HG03342 (cell line): ENCODE results near the gene TXNRD1.
"Not testable (repeated sequence)": the region's sequence is repeated elsewhere in the genome, so short reads cannot be mapped to it uniquely, and the experiment has no call there.

ENCODE experiments used
- ATAC-seq: cut with Tn5 transposase; IDR thresholded peaks from one replicate; pipeline ENCODE4 v1.9.1; 2021; ENCODE audit warnings: mild to moderate bottlenecking, moderate library complexity; ENCODE audit not compliant: unreplicated experiment

TXNRD1 gene

GRCh38 chr12:104190641-104191176 lies 24.9 kb upstream of the TXNRD1 start:
- ATAC-seq = no peak

- ATAC-seq = no peak
Observed at GRCh38 chr12:104197264-104197663, 18.3 kb upstream of the TXNRD1 start.

- no peak for ATAC-seq
Observed at GRCh38 chr12:104199964-104200363, 15.6 kb upstream of the TXNRD1 start.

DNA sequence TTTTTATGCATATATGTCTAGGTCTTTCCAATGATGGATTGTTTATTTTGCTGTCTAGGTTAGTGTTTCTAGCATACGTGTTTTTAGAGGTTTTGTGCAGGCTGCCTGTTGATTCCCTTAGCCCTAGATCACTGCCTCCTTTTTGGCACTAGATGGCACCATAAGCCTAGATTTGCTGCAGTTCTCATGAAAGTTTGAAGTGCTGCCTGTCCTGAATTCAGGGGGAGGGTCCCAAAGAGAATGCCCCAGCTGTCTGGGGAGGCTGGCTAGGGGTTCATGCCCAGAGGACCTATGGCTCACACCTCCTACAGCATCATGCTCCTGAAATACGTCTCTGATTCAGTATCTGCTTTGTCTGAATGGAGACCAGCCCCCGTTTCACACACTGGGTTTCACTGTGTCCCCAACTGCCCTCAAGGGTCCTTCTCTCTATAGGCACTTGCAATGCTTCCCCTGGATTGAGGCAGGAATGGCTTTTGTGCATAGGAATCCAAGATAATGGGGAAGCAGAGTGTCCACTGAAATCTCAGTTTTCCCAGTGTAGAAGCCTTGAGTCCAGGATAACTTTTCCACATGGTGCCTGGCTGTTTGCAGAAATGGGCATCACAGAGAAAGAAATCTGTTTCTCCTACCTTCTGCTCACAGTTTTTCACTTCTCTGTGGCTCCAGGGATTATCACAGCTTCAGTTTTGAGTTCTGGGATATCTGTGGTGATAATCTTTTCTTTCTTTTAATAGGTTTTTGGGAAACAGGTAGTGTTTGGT lies 14.2 kb upstream of the TXNRD1 start:
- ATAC-seq = no peak

GRCh38 chr12:104204690-104205480 lies 10.7 kb upstream of the TXNRD1 start:
- ATAC-seq = no peak

GRCh38 chr12:104207416-104208205 lies 8.0 kb upstream of the TXNRD1 start:
- ATAC-seq = no peak

GRCh38 chr12:104212516-104212915 lies 3.1 kb upstream of the TXNRD1 start:
- ATAC-seq = no peak

DNA sequence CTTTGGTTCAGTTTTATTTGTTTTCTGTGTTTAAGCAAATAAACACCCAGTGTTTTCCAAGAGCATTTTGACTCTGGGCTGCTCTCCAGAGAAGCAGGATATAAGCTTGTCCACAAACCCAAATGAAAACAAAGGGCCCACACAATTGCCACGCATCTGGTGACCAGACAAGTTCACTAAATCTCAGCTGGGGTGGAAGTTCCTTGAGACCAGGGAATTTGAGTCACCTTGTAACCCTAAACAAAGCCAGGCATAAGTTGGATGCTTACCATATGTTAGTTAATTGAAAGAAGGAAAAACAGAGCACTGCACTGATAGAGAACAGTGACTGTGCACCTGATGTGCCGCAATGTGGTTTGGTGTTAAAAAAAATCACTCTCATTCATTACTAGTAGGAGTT lies 1.6 kb upstream of the TXNRD1 start:
- no peak for ATAC-seq

DNA sequence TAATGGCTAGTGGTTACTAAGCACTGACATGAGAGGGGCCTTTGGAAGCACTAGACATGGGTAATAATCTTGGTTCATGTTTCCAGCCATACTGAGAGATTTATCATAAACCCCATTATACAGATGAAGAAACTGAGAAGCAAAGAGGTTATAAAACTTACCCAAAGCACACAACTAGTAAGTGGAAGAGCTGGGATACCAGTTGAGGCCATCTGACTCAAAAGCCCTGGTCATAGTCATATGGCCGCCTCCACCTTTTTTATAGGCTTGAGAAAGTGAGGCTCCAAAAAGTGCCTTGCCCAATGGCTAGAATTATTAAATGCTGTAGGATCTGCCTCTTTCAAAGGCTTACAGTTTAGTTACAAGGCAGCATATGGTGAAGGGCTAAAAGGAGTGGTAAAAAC lies 944 bp downstream of the TXNRD1 start:
- ATAC-seq = no peak

DNA sequence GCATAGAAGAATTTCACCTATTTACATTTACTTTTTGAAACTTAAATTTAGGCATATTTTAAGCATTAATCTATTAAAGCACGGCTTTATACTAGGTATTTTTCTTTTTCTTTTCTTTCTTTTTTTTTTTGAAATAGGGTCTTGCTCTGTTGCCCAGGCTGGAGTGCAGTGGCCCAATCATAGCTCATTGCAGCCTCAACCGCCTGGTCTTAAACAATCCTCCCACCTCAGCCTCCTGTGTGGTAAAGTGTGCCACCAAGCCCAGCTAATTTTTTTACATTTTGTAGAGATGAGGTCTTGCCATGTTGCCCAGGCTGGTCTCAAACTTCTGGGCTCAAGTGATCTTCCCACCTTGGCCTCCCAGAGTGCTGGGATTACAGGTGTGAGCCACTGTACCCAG lies 2.9 kb downstream of the TXNRD1 start:
- ATAC-seq = not testable (repeated sequence)

GRCh38 chr12:104218935-104219334 lies 3.4 kb downstream of the TXNRD1 start:
- ATAC-seq = no peak

GRCh38 chr12:104219361-104219892 lies 3.8 kb downstream of the TXNRD1 start:
- no peak for ATAC-seq

- no peak for ATAC-seq
Observed at GRCh38 chr12:104219908-104220404, 4.4 kb downstream of the TXNRD1 start.

DNA sequence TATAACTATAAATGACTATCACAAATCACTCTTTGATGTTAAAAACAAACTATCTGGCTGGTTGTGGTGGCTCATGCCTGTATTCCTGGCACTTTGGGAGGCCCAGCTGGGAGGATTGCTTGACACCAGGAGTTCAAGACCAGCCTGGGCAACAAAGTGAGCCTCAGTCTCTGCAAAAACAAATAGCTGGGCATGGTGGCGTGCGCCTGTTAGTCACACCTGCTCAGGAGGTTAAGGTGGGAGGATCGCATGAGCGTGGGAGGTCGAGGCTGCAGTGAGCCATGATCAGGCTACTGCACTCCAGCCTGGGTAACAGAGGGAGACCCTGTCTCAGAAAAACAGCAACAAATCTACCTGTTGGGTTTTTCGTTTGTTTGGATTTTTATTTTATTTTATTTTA lies 5.4 kb downstream of the TXNRD1 start:
- ATAC-seq = no peak

- ATAC-seq = no peak
Observed at GRCh38 chr12:104222976-104223375, 7.4 kb downstream of the TXNRD1 start.

DNA sequence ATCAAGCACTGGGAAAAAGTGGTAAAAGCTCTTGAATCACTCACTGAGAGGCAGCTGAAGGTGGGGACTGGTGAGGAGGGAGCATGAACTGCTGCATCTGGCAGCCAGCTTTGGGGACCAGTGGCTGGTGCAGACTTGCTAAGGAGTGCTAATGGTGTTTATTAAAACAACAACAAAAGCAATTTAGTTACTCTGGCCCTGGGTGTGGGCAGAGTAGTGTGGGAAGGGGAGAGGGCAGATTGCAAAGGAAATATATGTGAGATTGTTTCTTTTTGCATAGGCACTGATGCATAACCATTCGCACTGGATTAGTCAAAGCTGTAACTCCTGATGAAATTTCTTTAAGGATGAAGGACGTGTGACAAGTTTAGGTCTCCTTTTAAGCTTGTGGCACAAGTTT lies 8.1 kb downstream of the TXNRD1 start:
- ATAC-seq = no peak

DNA sequence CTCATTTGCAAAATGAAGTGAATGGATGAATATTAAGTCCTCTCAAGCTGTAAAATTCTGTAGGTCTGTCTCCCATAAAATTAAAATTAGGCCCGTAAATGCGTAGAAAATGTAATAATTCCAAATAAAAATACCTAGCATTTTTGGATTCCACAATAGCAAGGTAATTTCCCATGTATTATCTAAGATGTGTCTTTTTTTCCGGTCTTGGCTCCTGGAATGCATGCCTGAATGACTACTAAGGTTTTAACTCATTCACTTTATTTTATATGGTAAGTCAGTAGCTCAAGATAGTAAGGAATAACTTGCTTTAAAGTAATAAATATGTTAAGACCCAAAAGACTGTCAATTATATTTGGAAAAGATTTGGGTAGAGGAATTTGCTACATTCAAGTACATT lies 11.1 kb downstream of the TXNRD1 start:
- no peak for ATAC-seq

DNA sequence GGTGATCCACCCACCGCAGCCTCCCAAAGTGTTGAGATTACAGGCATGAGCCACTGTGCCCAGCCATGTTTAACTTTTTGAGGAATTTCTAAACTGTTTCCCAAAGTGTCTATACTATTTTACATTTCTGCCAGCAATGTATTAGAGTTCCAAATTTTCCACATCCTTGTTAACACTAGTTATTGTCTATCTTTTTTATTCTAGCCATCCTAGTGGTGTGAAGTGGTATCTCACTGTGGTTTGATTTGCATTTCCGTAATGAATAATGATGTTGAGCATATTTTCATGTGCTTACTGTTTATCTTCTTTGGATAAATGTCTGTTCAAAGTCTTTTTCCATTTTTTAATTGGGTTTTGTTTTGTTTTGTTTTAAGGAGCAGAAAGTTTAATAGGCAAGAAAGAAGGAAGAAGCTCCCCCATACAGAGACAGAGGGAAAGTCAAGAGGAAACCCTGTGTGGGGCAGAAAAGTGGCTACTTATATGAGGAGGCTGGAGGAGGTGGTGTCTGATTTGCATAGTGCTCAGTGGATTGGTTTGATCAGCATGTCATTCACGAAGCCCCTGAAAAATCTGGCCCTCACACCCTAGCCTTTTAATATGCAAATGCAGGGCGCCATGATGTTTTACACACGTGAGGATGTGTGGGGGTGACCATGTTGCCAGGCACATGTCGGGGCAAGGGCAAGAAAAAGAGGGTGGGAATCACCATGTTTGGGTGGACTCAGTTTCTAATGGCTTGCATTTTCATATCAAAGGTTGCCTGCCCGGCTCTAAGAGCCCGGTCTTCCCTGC lies 14.9 kb downstream of the TXNRD1 start:
- no peak for ATAC-seq

GRCh38 chr12:104232609-104233280 lies 17.2 kb downstream of the TXNRD1 start:
- no peak for ATAC-seq
